OCI-LY1 (cell line): ENCODE results near the gene PARG.

ENCODE experiments used
- CTCF ChIP-seq: fragments of 200-600 bp; sonication (generic), shearing (Covaris generic); IDR thresholded peaks from 2 replicates; pipeline ENCODE4 v1.5.1; 2017; ENCODE audit warnings: mild to moderate bottlenecking, antibody characterized with exemption, low read length, moderate library complexity, mixed read lengths
- EZH2 ChIP-seq: fragments of 200-600 bp; sonication (generic), shearing (Covaris generic); IDR thresholded peaks from 2 replicates; pipeline ENCODE4 v1.8.0; 2017; ENCODE audit warnings: borderline replicate concordance, mixed run types, mild to moderate bottlenecking, antibody characterized with exemption, low read length, moderate library complexity, mixed read lengths

- TF ChIP-seq CTCF: no peak
- no peak for TF ChIP-seq EZH2
Measured at GRCh38 chr10:49784681-49785080, 157.1 kb downstream of the PARG start.
